NT2/D1 (cell line): ENCODE data around the gene CPN2.

ENCODE experiments used
- YY1 ChIP-seq: IDR thresholded peaks from 2 replicates; pipeline ENCODE4 v1.6.1; 2011; ENCODE audit not compliant: insufficient read length, insufficient read depth
- ZNF274 ChIP-seq: IDR thresholded peaks from 2 replicates; pipeline ENCODE4 v1.6.1; 2011; ENCODE audit warnings: mild to moderate bottlenecking, low read depth, low read length

DNA sequence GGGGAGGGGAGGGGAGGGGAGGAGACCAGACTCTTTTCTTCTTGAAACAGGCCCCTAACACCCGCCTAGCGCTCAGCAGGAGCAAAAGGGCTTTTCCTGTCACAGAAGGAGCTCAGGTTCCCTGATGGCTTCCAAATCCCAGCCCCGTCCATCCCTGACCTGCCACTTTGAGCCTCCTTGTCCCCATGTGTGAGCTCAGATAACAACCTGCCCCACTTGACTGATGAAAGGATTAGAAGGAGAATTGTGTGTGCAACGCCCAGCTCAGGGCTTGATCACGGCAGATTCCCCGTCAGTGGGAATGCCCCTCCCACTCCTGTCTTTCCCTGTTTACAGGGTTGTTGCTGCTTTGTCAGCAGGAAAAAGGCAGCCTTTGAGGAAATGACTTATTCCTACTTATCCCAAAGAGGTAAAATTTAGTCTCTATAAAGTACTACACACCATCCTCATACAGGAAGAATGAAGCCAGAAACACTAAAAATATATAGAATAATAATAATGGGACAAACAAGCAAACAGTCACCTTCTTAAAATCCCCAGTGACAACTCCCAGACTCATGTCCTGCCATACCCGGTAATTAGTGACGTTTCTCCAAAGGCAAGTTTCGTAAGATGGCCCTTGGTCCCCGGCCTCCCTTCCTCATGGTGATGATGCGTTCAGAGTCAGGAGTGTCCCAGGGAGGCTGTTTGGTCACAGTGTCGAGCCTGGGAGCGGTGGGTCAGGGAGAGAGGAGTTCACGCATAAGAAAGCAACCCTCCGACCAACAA, 24.5 kb upstream of the CPN2 start:
- no peak for TF ChIP-seq ZNF274
- TF ChIP-seq YY1 = no peak
